ENCODE results near the gene B3GNT4. TPM values are rescaled to one million over a fixed set of nuclear protein-coding genes. Genes with fewer than 3 reads are reported as not detected.
A peak's percentile ranks its signal among the peaks of the same experiment; 100 is the strongest.
"Not testable (repeated sequence)": the region's sequence is repeated elsewhere in the genome, so short reads cannot be mapped to it uniquely, and the experiment has no call there.

B3GNT4 gene
- total RNA-seq, 1 donor from 2014 or later = 0.30 TPM

- no peak for TF ChIP-seq CTCF (IDR thresholded peaks at IDR 0.05)
- peaks cover 32% of the 10 kb centered on the region for H3K27me3 ChIP-seq (ENCODE audit: low read depth)
- no peak for DNase-seq
- ATAC-seq = no peak
- no peak overlapping the region for H3K27ac ChIP-seq
- H3K9me3 ChIP-seq = no peaks in the 10 kb centered on the region
- no peaks in the 10 kb centered on the region for H3K4me1 ChIP-seq
- H3K4me3 ChIP-seq = no peak overlapping the region
- no peaks in the 10 kb centered on the region for H3K36me3 ChIP-seq
- intact Hi-C loops (cut with DNase I) = no loop called here
These were observed 5.9 kb upstream of the B3GNT4 start for GRCh38 chr12:122197612-122197966.

GRCh38 chr12:122199484-122200355, 3.8 kb upstream of the B3GNT4 start:
- ATAC-seq (no peak), DNase-seq (no peak)
- TF ChIP-seq CTCF (IDR thresholded peaks at IDR 0.05) = no peak
- intact Hi-C loops (cut with DNase I) = no loop called here
- Histone ChIP-seq H3K27ac (no peak overlapping the region), H3K4me3 (no peak overlapping the region), H3K9me3 (no peaks in the 10 kb centered on the region), H3K36me3 (no peaks in the 10 kb centered on the region), H3K27me3 (ENCODE audit: low read depth) (peaks cover 52% of the 10 kb centered on the region), H3K4me1 (peaks cover 19% of the 10 kb centered on the region)

- H3K27ac ChIP-seq = no peak overlapping the region
- DNase-seq (no peak), ATAC-seq (no peak)
- no peaks in the 10 kb centered on the region for H3K36me3 ChIP-seq
- intact Hi-C loops (cut with DNase I) = no loop called here
- H3K9me3 ChIP-seq = no peaks in the 10 kb centered on the region
- no peak overlapping the region for H3K4me3 ChIP-seq
- no peak for TF ChIP-seq CTCF (IDR thresholded peaks at IDR 0.05)
- H3K27me3 ChIP-seq (ENCODE audit: low read depth) = peaks cover 61% of the 10 kb centered on the region
- peaks cover 21% of the 10 kb centered on the region for H3K4me1 ChIP-seq
These were observed 2.9 kb upstream of the B3GNT4 start for GRCh38 chr12:122200541-122201175.

GRCh38 chr12:122201381-122201780, 2.1 kb upstream of the B3GNT4 start:
- Histone ChIP-seq H3K4me1 (peaks cover 21% of the 10 kb centered on the region), H3K9me3 (no peaks in the 10 kb centered on the region), H3K27ac (no peak overlapping the region), H3K27me3 (ENCODE audit: low read depth) (peaks cover 61% of the 10 kb centered on the region), H3K4me3 (no peak overlapping the region), H3K36me3 (no peaks in the 10 kb centered on the region)
- TF ChIP-seq CTCF (IDR thresholded peaks at IDR 0.05) = no peak
- ATAC-seq (no peak), DNase-seq (no peak)
- intact Hi-C loops (cut with DNase I) = no loop called here

- H3K36me3 ChIP-seq = peaks cover 4% of the 10 kb centered on the region
- no peak for ATAC-seq
- H3K4me1 ChIP-seq = peaks cover 21% of the 10 kb centered on the region
- no peak overlapping the region for H3K27ac ChIP-seq
- TF ChIP-seq CTCF (IDR thresholded peaks at IDR 0.05) = no peak
- no peak overlapping the region for H3K4me3 ChIP-seq
- H3K9me3 ChIP-seq = no peaks in the 10 kb centered on the region
- DNase-seq = no peak
- peaks cover 61% of the 10 kb centered on the region for H3K27me3 ChIP-seq (ENCODE audit: low read depth)
- intact Hi-C loops (cut with DNase I) = no loop called here
These were observed 1.5 kb upstream of the B3GNT4 start for GRCh38 chr12:122202017-122202416.

- Histone ChIP-seq H3K4me3 (peak overlapping the region; percentile 73), H3K27me3 (ENCODE audit: low read depth) (peaks cover 61% of the 10 kb centered on the region), H3K4me1 (peaks cover 21% of the 10 kb centered on the region), H3K36me3 (peaks cover 12% of the 10 kb centered on the region)
- H3K27ac ChIP-seq; ATAC-seq; H3K9me3 ChIP-seq; intact Hi-C loops (cut with DNase I); DNase-seq: not testable (repeated sequence)
These were observed 698 bp upstream of the B3GNT4 start for GRCh38 chr12:122202811-122203210.

Data from lower lobe of right lung (tissue), 2 donors.